Heart left ventricle (tissue), 16 donors: ENCODE results near the gene RBM15. TPM values are rescaled to one million over a fixed set of nuclear protein-coding genes. Genes with fewer than 3 reads are reported as not detected.

Experiments used
- ATAC-seq, 4 donors: fragments of 200-7000 bp; cut with Tn5 transposase; one replicate each; pipeline ENCODE4 v1.9.1; 2020 to 2022; ENCODE audit warnings: moderate library complexity in 4 of 4, mild to moderate bottlenecking in 3 of 4, moderate number of reproducible peaks in 1 of 4
- DNase-seq, 5 donors: peaks; one replicate each; pipeline ENCODE4 v3.0.0-alpha.2; 2020
- H3K27ac ChIP-seq, 12 donors: fragments of 200-600 bp; sonication (generic) in 4 of 12; one replicate each; pipeline versions ENCODE4 v1.5.0 to v1.8.0; 2016 to 2022; ENCODE audit warnings: mild to moderate bottlenecking in 2 of 12
- H3K27me3 ChIP-seq, 9 donors: fragments of 200-600 bp; sonication (generic) in 2 of 9; one replicate each; pipeline versions ENCODE4 v1.5.1 to v1.8.0; 2016 to 2022; ENCODE audit warnings: mild to moderate bottlenecking in 3 of 9
- H3K36me3 ChIP-seq, 9 donors: fragments of 200-600 bp; sonication (generic) in 2 of 9; one replicate each; pipeline versions ENCODE4 v1.5.0 to v1.8.0; 2018 to 2022; ENCODE audit warnings: mild to moderate bottlenecking in 2 of 9
- H3K4me1 ChIP-seq, 12 donors: fragments of 200-600 bp; sonication (generic) in 4 of 12; one replicate each; pipeline versions ENCODE4 v1.5.0 to v1.8.0; 2016 to 2022; ENCODE audit warnings: mild to moderate bottlenecking in 3 of 12
- H3K4me3 ChIP-seq, 12 donors: fragments of 200-600 bp; sonication (generic) in 4 of 12; one replicate each; pipeline versions ENCODE4 v1.5.0 to v1.8.0; 2017 to 2022; ENCODE audit warnings: mild to moderate bottlenecking in 9 of 12, moderate library complexity in 4 of 12
- H3K9me3 ChIP-seq, 12 donors: fragments of 200-600 bp; sonication (generic) in 4 of 12; one replicate each; pipeline versions ENCODE4 v1.5.0 to v1.8.0; 2016 to 2022; ENCODE audit warnings: mild to moderate bottlenecking in 1 of 12
- CTCF ChIP-seq, 12 donors: fragments of 200-600 bp; sonication (generic) in 4 of 12; IDR thresholded peaks; one replicate each; pipeline versions ENCODE4 v1.5.0 to v1.8.0; 2018 to 2022; ENCODE audit warnings: antibody characterized with exemption in 12 of 12, mild to moderate bottlenecking in 5 of 12
- POLR2A ChIP-seq, 2 donors: fragments of 450-650 bp; IDR thresholded peaks; one replicate each; pipeline ENCODE4 v1.6.1; 2017; ENCODE audit warnings: antibody characterized with exemption in 2 of 2, mild to moderate bottlenecking in 2 of 2, moderate library complexity in 2 of 2
- WGBS, 4 donors: extraction: QIAGEN DNeasy Blood & Tissue Kit in 2 of 4; methylation state at CpG; one replicate each; pipeline versions ENCODE4 v1.1.5 to v1.1.7; 2013 to 2018; 5-methylcytosine and 5-hydroxymethylcytosine counted together
- intact Hi-C, 10 donors: fragments of 100-400 bp; cut with DNase I; formaldehyde crosslinking; loops; one replicate each; pipeline versions ENCODE4 v1.11.1 to v1.14.2; 2022
- polyA plus RNA-seq, 2 donors: library from polyadenylated mRNA; stranded (reverse); fragments of 200-250 nt; gene quantifications; one replicate each; pipeline ENCODE4 v1.2.3, GENCODE V29; 2013
- total RNA-seq, 9 donors: library from RNA; depleted of rRNA in 2 of 9; stranded (reverse); fragments of >200 nt in 2 of 9; fragmentation: NEBNext Ultra II Directional in 3 of 9; extraction: Animal tissue kit (Norgen Biotek cat#: 25700) in 3 of 9; gene quantifications; one replicate each; pipeline versions ENCODE4 v1.1.0 to v1.2.4, GENCODE V29; 2016 to 2023
- donor health status: ischemic (EF 13 %, LVEDD 7.1; RV severe dilation, severe dysfunction).
- donor health status: healthy with polysubstance abuse.
- donor health status: DM: no; HTN: yes; CAD: no.
- donor health status: DM: no; HTN: no; CAD: no.
- donor health status: ischemic (EF 25% LVEDD 6.9; RV normal size, moderate dysfunction).
- donor health status: ischemic (EF 25% LVEDD 5.7; RV mildly dilated, moderate dysfunction).
- donor health status: healthy.
- donor health status: DM: yes; HTN: yes; CAD: no.
- donor health status: ischemic (EF 35%, LVEDD 5.7; RV mildly dilated, moderate dysfunction).
- donor health status: nonischemic (EF 11% LVEDD 7.7; RV severe dilation, severe dysfunction).
- donor health status: DM: yes; HTN: yes; CAD: no.
- donor health status: PGD.
- donor health status: ischemic (EF 29% LVEDD 5.4; RV normal size, mild dysfunction).
- donor health status: nonischemic (EF 23%, LVEDD 6.1; RV moderate dilation, normal function).

RBM15 gene
- total and polyA plus RNA-seq, 11 donors: 4.6 to 24.4 (median 16.3) TPM

- 58 to 73% (median 72%) methylated on average over 9 of the region's 9 CpGs for WGBS, 4 donors
- Histone ChIP-seq H3K27ac (no peak overlapping the region), H3K36me3 (peaks cover 0 to 67% (median 54%) of the 10 kb centered on the region in 9 donors), H3K27me3 (no peaks in the 10 kb centered on the region), H3K9me3 (no peaks in the 10 kb centered on the region), H3K4me1 (peaks cover 6 to 100% (median 85%) of the 10 kb centered on the region in 12 donors), H3K4me3 (no peak overlapping the region)
- DNase-seq: no peak
- no peak for ATAC-seq
- TF ChIP-seq CTCF (IDR thresholded peaks at IDR 0.05) (no peak), POLR2A (IDR thresholded peaks at IDR 0.05) (no peak)
- intact Hi-C loops: loop anchor here in 1 of 10 donors (5.0 kb wide), 1 partner anchor 41 kb away; no protein-coding TSS in a partner anchor
Observed at GRCh38 chr1:110346690-110347089, 7.5 kb downstream of the RBM15 start.

DNA sequence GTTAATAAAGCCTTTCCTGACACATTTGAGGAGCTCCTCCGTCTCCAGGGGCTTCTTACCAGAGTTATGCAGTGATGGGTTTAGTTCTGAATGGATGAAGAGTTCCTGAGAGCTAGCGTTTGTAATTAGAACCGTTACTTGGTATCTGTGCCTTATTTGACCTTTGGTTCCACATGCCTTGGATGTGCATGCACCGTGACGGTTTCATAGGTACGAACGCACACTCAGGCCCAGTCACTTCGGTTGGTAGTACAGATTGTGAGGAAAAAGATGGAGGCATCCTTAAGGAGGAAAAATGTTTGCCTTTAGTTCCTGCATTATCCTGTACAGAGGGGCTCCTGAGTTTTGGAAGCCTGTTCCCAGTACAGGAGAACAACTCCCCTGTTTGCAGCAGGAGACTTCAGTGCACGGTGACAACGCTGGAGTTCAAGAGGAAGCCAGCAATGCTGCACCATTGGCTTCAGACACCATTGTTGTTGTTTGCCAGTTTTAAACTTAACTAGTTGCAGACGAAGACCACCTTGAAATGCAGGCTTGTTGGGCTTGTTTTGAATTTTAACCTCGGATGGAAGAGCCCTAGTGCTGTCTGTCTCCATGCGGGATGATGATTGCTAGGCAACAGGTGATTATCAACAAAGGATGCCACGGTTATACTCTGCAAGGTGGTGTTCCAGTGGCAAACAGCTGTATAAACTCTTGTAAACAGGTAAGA lies 8.2 kb downstream of the RBM15 start:
- no peaks in the 10 kb centered on the region for H3K9me3 ChIP-seq
- H3K36me3 ChIP-seq: peaks cover 0 to 67% (median 52%) of the 10 kb centered on the region in 9 donors
- H3K27ac ChIP-seq: no peak overlapping the region
- 55 to 58% (median 56%) methylated on average over 14 of the region's 14 CpGs for WGBS, 4 donors
- peaks cover 6 to 95% (median 82%) of the 10 kb centered on the region in 12 donors for H3K4me1 ChIP-seq
- H3K4me3 ChIP-seq: no peak overlapping the region
- TF ChIP-seq CTCF (IDR thresholded peaks at IDR 0.05) (no peak), POLR2A (IDR thresholded peaks at IDR 0.05) (no peak)
- DNase-seq: no peak
- intact Hi-C loops: loop anchor here in 1 of 10 donors (5.0 kb wide), 1 partner anchor 40 kb away; no protein-coding TSS in a partner anchor
- no peaks in the 10 kb centered on the region for H3K27me3 ChIP-seq
- peak in 2 of 4 donors; percentile 32 to 39 for ATAC-seq

- H3K4me3 ChIP-seq: no peak overlapping the region
- peaks cover 6 to 88% (median 75%) of the 10 kb centered on the region in 12 donors for H3K4me1 ChIP-seq
- DNase-seq: no peak
- no peak overlapping the region for H3K27ac ChIP-seq
- no peak for ATAC-seq
- no peaks in the 10 kb centered on the region for H3K9me3 ChIP-seq
- H3K36me3 ChIP-seq: peaks cover 0 to 63% (median 47%) of the 10 kb centered on the region in 9 donors
- no peaks in the 10 kb centered on the region for H3K27me3 ChIP-seq
- intact Hi-C loops: loop anchor here in 1 of 10 donors (5.0 kb wide), 1 partner anchor 39 kb away; no protein-coding TSS in a partner anchor
- no peak for TF ChIP-seq CTCF (IDR thresholded peaks at IDR 0.05)
- no peak for TF ChIP-seq POLR2A (IDR thresholded peaks at IDR 0.05)
- 45 to 59% (median 50%) methylated on average over 2 of the region's 2 CpGs for WGBS, 4 donors
Observed at GRCh38 chr1:110348050-110348449, 8.9 kb downstream of the RBM15 start.

- Histone ChIP-seq H3K27ac (no peak overlapping the region), H3K36me3 (peaks cover 0 to 59% (median 41%) of the 10 kb centered on the region in 9 donors), H3K4me3 (no peak overlapping the region), H3K9me3 (no peaks in the 10 kb centered on the region), H3K4me1 (peaks cover 6 to 83% (median 68%) of the 10 kb centered on the region in 12 donors), H3K27me3 (no peaks in the 10 kb centered on the region)
- intact Hi-C loops: loop anchor here in 1 of 10 donors (5.0 kb wide), 1 partner anchor 39 kb away; no protein-coding TSS in a partner anchor
- TF ChIP-seq POLR2A (IDR thresholded peaks at IDR 0.05): no peak
- TF ChIP-seq CTCF (IDR thresholded peaks at IDR 0.05): no peak
- ATAC-seq (no peak), DNase-seq (no peak)
Observed at GRCh38 chr1:110348771-110349170, 9.6 kb downstream of the RBM15 start.
